HG03095 (cell line): Measurements from ENCODE around the gene CCNL2.

Source experiments
- ATAC-seq: cut with Tn5 transposase; IDR thresholded peaks from one replicate; pipeline ENCODE4 v1.9.1; 2021; ENCODE audit warnings: moderate library complexity; ENCODE audit not compliant: unreplicated experiment

CCNL2 gene

DNA sequence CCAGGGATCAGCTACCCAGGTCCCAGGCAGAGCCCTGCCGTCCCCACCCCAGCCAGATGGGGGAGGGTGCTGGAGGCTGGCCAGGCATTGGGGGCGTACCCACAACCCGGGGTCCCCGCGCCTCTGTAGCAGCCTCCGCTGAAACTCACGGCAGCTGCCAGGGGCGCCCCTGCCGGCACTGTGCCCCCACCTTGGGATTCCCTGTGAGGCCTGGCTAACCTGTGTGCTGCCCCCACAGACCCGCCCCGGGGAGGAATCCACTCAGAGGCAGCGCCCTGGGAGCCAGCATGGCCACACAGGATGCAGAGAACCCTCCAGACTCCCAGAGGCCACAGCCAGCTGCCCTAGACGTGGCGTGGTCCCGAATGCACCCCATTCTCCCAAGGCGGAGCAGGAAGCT, 53.8 kb downstream of the CCNL2 start:
- ATAC-seq: no peak

DNA sequence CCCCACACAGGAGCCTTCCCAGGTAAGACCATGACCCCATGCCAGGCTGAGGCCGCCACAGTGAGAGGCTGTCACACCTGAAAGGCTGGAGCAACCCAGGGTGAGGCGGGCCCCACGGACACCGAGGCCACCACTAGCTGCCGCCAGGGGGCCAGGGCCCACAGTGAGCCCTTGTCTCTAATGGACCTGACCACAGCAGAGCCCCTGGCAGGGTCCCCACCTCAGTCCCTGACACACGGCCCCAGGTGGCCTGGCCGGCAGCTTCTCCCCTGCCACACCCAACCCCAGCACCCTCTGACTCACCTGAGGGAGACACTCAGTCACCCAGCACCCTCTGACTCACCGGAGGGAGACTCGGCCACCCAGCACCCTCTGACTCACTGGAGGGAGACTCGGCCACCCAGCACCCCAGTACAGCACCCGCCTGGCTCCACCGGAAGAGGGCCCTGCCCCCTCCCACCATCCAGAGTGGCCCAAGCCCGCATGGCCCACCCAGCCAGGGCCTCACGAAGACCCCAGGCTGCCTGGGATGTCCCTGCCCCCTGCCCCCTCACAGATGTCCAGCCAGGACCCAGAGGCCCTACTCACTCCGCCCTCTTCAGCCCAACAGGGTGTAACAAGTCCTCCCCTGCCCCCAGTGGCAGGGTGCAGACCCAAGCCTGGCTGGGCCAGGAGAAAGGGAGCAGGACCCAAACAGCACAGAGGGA, 54.3 kb downstream of the CCNL2 start:
- ATAC-seq: no peak

DNA sequence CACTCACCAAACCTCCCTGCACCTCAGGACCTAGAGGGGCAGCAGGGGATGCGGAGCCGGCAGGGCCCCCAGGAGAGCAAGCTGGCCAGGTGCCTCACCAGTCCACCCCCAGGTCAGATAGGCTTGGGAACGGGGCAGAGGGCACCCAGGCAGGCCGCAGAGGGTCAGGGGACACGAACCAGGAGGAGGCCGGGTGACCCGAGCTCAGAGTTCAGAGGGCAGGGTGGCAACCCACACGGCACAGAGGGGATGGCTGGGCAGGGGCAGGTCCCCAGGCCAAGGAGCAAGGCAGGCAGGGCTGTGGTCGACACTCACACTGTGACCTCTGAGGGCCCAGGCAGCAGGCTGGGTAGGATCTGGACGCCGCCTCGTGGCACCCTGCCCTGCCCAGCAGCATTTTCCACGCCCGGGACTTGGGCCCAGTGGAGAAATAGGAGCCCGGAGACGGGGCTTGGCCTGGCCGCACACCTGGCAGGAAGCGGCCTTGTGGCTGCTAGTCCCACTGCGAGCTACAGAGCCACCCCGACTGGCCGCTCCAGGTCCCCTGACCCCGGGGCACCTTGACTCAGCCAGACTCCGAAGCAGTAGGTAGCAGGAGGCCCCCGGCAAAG, 55.2 kb downstream of the CCNL2 start:
- ATAC-seq: no peak

DNA sequence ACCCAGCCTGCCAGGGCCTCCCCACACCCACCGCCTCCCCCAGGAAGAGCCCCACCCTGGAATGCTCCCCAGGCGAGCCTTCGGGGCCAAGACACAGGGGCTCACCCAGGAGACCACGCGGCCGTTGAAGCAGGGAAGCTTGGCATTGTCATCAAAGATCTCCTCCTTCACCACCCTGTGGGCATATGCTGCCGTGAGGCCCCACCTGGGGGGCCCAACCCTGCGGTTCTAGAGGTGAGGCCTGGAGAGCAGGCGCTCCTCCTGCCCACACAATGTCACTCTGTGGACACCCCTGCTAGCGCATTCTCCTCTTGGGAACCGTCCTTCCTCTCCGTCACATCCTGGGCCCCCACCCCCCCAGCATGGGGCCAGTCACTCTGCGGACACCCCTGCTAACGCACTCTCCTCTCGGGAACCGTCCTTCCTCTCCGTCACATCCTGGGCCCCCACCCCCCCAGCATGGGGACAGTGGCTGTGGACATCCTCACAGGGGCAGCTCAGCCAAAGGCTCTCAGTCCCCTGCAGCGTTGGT, 56.5 kb downstream of the CCNL2 start:
- no peak for ATAC-seq

DNA sequence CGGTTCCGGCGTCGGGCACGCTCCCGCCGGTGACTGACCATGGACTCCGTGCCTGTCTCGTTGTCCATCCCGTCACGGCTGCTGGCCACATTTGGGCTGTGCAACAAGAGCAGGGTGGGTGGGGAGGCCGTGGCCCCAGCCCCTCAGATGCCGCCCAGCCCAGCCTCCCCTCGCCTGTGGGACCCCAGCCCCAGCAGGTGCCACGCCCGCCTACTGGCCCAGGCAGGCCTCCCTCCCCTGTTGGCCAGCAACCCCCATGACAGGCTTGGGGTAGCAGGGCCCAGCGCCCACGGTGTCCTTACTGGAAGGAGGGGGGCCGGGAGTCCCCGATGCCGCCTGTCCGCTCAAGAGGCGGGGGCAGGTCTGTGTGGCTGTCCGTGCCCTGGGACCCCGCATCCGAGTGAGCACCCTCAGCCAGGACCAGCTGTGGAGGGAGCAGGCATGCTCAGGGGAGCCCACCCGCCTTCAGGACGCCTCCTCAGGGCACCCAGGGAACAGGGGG, 57.0 kb downstream of the CCNL2 start:
- no peak for ATAC-seq

DNA sequence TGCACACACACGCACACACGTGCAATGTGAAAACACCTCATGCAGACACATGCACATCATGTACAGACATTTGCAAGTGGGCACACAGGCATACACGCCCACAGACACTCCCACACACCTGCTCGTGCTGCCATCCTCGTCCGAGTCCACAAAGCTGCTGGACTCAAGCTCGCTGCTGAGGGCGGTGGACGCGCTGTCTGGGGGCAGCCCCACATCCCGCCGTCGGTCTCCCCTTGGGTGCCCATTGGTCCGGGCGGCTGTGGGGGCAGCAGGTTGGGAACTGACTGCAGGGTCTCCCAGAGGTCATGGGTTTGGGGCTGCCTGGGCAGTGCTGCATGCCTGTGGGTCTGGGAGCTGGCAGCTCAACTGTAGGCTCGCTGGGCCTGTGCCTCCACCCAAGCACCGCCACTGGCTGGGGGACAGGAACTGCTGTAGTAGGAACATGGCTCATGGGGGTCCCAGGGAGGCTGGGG, 57.5 kb downstream of the CCNL2 start:
- no peak for ATAC-seq

DNA sequence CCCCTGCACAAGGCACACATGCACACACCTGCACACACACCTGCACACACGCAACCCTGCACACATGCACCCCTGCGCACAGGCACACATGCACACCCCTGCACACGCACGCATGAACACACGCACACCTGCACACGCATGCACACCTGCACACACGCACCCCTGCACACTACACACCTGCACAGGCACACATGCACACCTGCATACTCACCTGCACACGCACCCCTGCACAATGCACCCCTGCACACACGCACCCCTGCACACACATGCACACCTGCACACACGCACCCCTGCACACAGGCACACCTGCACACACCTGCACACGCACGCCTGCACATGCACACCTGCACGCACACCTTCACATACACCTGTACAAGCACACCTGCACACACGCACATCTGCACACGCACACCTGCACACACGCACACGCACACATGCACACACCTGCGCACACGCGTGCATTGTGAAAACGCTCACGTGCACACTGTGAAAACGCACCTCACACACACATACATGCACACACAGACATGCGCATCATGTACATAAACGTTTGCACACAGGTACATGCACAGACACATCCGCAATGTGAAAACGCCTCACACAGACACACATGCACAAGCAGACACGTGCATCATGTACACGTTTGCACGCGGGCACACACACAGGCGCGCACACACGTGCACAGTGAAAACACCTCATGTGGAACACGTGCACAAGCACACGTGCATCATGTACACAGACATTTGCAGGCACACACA, 58.2 kb downstream of the CCNL2 start:
- ATAC-seq: no peak

DNA sequence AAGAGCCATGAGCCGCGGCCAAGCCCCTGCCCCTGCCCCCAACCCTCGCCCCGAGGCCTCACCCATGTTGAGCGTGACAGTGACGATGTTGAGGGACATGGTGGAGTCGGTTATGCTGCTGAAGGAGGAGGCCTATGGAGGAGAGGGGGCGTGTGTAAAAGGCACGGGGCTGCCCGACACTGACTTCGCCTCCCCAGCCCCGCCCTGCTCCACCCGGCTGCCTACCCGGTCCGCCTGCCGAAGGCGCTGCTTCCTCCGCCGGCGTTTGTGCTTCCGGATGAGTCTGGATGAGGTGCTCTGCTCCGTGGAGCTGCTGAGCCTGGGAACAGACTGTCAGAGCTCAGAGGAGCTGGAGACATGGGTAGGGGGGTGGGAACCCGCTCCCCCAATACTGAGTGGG, 59.0 kb downstream of the CCNL2 start:
- no peak for ATAC-seq

DNA sequence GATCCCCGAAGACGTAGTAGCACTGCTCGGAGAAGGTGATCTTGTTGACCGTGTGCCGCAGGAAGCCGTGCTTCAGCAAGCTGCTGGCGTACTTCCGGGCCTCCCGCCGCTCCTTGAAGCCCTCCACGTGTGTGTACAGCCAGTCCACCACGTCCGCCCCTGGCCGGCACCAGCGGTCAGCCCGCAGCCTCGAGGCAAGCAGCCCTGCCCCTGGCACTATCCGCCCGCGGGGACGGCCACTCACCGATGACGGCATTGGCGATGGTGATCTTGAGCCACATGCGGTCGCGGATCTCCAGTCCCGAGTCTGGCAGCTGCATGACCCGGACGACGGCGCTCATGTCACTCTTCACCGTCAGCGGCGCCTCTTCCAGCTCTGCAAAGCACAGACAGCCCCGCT, 60.9 kb downstream of the CCNL2 start:
- no peak for ATAC-seq

DNA sequence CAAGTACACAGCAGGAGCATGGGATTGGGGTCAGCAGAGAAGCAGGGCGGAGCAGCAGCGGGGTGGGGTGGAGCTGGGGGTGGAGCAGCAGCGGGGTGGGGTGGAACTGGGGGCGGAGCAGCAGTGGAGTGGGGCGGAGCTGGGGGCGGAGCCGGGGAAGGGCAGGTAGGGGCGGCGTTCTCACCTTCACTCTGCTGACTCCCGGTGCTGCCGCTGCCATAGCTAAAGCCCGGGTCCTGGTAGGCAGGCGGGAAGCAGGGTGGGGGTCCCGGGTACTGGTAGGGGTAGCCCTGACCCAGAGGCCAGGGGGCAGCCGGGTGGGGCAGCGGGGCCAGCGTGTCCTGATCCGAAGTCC, 61.4 kb downstream of the CCNL2 start:
- no peak for ATAC-seq

DNA sequence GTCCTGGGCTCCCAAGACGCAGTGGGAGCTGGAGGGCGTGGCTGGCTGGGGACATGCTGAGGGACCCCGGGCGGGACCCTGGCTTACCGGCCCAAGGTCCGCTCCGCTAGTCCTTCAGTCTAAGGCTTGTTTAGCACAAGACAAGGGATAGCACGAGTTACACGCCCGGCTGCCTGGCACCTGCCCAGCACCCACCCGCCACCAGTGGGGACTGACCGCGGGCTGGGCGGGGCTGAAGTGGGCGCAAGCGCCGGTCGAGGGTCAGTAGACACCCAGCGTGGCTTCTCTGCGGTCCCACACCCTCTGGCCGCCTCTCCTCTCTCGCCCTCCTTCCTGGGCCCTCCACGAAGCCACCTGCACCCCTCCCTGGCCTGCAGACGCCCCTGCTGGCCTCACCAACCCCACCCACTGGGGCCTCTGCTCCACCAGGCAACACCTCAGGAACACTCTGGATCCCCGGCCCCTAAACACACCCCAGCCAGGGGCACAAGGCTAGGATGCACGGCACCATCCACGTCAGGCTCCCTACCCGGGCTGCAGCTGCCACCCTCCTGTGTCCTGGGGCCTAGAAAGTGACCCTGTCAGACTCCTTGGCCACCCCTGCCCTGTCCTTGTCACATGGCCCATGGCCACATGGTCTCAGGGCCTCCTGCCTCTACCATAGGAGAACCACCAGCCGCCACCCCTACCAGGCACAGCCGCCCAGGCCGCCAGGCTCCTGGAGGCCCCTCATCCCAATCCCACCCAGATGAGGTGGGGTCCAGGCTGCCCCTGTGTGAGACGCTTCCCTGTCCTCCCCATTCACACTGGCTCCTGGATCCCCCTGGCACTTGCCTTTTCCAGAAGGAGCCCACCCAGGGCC, 62.0 kb downstream of the CCNL2 start:
- ATAC-seq: no peak

DNA sequence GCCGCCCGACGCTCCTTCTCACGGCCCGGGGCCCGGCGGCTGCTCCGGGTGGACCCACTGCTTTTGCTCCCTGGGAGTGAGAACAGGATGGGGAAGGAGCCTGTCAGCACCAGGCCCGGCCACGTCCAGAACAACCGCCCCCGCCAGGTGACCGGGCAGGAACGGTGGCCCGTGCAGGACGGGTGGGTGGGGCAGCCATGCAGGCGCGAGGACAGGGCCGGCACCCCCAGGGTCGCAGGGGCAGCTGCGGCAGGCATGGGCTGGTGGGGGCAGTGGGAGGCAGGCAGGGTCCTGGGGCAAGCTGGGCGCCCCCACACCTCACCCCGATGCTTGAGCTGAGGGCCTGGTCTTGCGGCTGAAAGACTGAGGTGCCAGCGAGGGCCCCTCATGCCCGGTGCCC, 62.7 kb downstream of the CCNL2 start:
- no peak for ATAC-seq

DNA sequence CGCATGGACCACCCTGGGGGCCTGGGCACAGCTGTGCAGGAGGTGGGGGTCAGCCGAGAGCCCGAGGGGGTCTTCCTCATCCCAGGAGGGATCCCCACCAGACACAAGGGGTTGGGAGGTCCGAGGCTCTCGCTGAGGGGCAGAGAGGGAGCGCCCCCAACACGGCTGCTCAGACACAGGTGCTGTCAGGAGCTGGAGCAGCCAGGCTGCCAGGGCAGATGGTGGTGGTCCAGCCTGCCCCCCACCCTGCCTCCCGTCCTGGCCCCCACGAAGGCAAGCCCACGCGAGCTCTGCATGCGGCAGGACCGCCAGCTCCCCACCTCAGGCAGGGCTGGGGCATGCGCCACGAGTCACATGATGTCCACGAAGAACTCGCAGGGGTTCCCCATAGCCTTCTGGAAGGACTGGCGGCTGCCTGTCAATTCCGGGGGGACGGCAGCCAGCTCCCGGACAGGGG, 63.3 kb downstream of the CCNL2 start:
- ATAC-seq: no peak
